Endothelial cell of umbilical vein (primary cell): ENCODE results near the gene TEX11.

Experiments used
- EZH2 ChIP-seq: IDR thresholded peaks from 2 replicates; pipeline ENCODE4 v1.6.1; 2012; ENCODE audit warnings: borderline replicate concordance, low read depth, mild to moderate bottlenecking, moderate library complexity, low read length, inconsistent platforms; ENCODE audit not compliant: severe bottlenecking
- FOS ChIP-seq: IDR thresholded peaks from 2 replicates; pipeline ENCODE4 v1.6.1; 2011; ENCODE audit warnings: mild to moderate bottlenecking, low read length, moderate library complexity, borderline replicate concordance; ENCODE audit not compliant: insufficient read depth
- JUN ChIP-seq: IDR thresholded peaks from 2 replicates; pipeline ENCODE4 v1.6.1; 2011; ENCODE audit warnings: borderline replicate concordance, low read depth; ENCODE audit not compliant: insufficient read length, insufficient read depth
- MYC ChIP-seq: IDR thresholded peaks from one replicate; pipeline ENCODE4 v1.6.1; 2011; ENCODE audit warnings: mild to moderate bottlenecking, low read depth, low read length
- POLR2A ChIP-seq: IDR thresholded peaks from 2 replicates; pipeline ENCODE4 v1.6.1; 2012; ENCODE audit warnings: low read depth, mild to moderate bottlenecking, control low read depth, low read length
- POLR2AphosphoS5 ChIP-seq: IDR thresholded peaks from 2 replicates; pipeline ENCODE4 v1.6.1; 2012; ENCODE audit warnings: low read depth, mild to moderate bottlenecking, control low read depth, low read length, moderate library complexity; ENCODE audit not compliant: insufficient read depth
- TF ChIP-seq, protein P1 (sequence below), 2 donors: IDR thresholded peaks; 1 replicate in 1 of 2; 2 replicates in 1 of 2; pipeline ENCODE4 v1.5.1; 2011; ENCODE audit warnings: low read length in 2 of 2, mild to moderate bottlenecking in 2 of 2, moderate library complexity in 2 of 2, control low read depth in 1 of 2, inconsistent platforms in 1 of 2, low read depth in 1 of 2; ENCODE audit not compliant: insufficient read depth in 1 of 2; ENCODE audit errors: extremely low read depth in 1 of 2

DNA sequence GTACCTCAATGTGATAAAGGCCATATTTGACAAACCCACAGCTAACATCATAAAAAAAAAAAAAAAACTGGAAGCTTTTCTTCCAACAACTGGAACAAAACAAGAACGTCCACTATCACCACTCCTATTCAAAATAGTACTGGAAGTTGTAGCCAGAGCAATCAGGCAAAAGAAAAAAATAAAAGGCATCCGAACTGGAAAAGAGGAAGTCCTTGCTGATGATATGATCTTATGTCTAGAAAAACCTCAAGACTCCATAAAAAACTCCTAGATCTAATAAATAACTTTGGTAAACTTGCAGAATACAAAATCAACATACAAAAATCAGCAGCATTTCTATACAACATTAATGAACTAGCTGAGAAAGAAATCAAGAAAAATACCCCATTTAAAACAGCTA lies 134.3 kb downstream of the TEX11 start:
- TF ChIP-seq, protein P1, sequence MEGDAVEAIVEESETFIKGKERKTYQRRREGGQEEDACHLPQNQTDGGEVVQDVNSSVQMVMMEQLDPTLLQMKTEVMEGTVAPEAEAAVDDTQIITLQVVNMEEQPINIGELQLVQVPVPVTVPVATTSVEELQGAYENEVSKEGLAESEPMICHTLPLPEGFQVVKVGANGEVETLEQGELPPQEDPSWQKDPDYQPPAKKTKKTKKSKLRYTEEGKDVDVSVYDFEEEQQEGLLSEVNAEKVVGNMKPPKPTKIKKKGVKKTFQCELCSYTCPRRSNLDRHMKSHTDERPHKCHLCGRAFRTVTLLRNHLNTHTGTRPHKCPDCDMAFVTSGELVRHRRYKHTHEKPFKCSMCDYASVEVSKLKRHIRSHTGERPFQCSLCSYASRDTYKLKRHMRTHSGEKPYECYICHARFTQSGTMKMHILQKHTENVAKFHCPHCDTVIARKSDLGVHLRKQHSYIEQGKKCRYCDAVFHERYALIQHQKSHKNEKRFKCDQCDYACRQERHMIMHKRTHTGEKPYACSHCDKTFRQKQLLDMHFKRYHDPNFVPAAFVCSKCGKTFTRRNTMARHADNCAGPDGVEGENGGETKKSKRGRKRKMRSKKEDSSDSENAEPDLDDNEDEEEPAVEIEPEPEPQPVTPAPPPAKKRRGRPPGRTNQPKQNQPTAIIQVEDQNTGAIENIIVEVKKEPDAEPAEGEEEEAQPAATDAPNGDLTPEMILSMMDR (IDR thresholded peaks at IDR 0.05; ENCODE audit: extremely low read depth in 1 of 2, insufficient read depth in 1 of 2, low read depth in 1 of 2, low read length in 2 of 2), result no peak
- TF ChIP-seq POLR2AphosphoS5 (no peak), EZH2 (no peak), POLR2A (no peak), JUN (no peak), MYC (no peak), FOS (no peak)
